K562 (cell line): Measurements from ENCODE around the gene ZDHHC16. TPM values are rescaled to one million over a fixed set of nuclear protein-coding genes. Genes with fewer than 3 reads are reported as not detected.

Source experiments
- ATAC-seq: fragments of 200-7000 bp; cut with Tn5 transposase; 3 replicates; pipeline ENCODE4 v1.9.1; 2020; ENCODE audit warnings: moderate library complexity
- BruUV-seq: library from RNA; stranded (reverse); fragments of 400-500 nt; replicated peaks from 2 replicates; lab custom pipeline; 2021; lab: Mats Ljungman, UMichigan
- CTCF ChIA-PET: fragments of 300-600 bp; formaldehyde crosslinking; extraction: SDS; loops from one replicate; lab custom pipeline; 2021; ENCODE audit warnings: low intra/inter-chr PET ratio; lab: Yijun Ruan, JAX
- POLR2A ChIA-PET: fragments of 300-600, 350-650 bp; sonication (Branson Sonifier 250); formaldehyde crosslinking; extraction: SDS; loops from one replicate; lab custom pipeline; 2021; ENCODE audit warnings: antibody characterized with exemption, inconsistent platforms; lab: Yijun Ruan, JAX
- DNase-seq, 4 experiments: peaks; one replicate each; pipeline versions ENCODE4 v3.0.0 to v3.0.0-alpha.2; 2011 to 2018; ENCODE audit warnings: low spot score in 3 of 4, mixed read lengths in 3 of 4; ENCODE audit errors: extremely low read depth in 1 of 4
- FAIRE-seq: peaks from 2 replicates; lab custom pipeline; 2011; peaks lifted over from hg19 to GRCh38; lab: Jason Lieb, UNC
- H2AFZ ChIP-seq: 2 replicates; pipeline ENCODE4 v1.6.0; 2011; ENCODE audit warnings: low read depth, low read length, control low read depth, inconsistent platforms
- H3K27ac ChIP-seq: fragments of 200-600 bp; 3 replicates; pipeline ENCODE4 v1.8.0; 2011; ENCODE audit warnings: low read depth, mild to moderate bottlenecking, control low read depth, inconsistent platforms, low read length, moderate library complexity, mixed read lengths; ENCODE audit errors: extremely low read depth
- H3K27me3 ChIP-seq, 2 experiments: fragments of 300-600 bp in 1 of 2; 2 replicates in 1 of 2; 3 replicates in 1 of 2; pipeline versions ENCODE4 v1.6.0 to v1.8.0; 2011; ENCODE audit warnings: inconsistent platforms in 2 of 2, low read length in 2 of 2, mild to moderate bottlenecking in 1 of 2, mixed read lengths in 1 of 2, moderate library complexity in 1 of 2; ENCODE audit not compliant: control insufficient read depth in 2 of 2, insufficient read depth in 2 of 2
- H3K36me3 ChIP-seq: fragments of 300-600 bp; 3 replicates; pipeline ENCODE4 v1.8.0; 2011; ENCODE audit warnings: mild to moderate bottlenecking, low read length, inconsistent platforms; ENCODE audit not compliant: control insufficient read depth, insufficient read depth
- H3K4me1 ChIP-seq, 2 experiments: fragments of 200-600 bp in 1 of 2; replicated peaks in 1 of 2; 2 replicates in 1 of 2; 3 replicates in 1 of 2; pipeline versions ENCODE4 v1.5.1 to v1.8.0; 2011; ENCODE audit warnings: inconsistent platforms in 2 of 2, low read length in 2 of 2, mild to moderate bottlenecking in 1 of 2, mixed read lengths in 1 of 2, moderate library complexity in 1 of 2; ENCODE audit not compliant: control insufficient read depth in 2 of 2, insufficient read depth in 2 of 2
- H3K4me2 ChIP-seq: 2 replicates; pipeline ENCODE4 v1.6.1; 2011; ENCODE audit warnings: low read length, control low read depth, inconsistent platforms, mixed read lengths; ENCODE audit not compliant: insufficient read depth
- H3K4me3 ChIP-seq: fragments of 200-600 bp; sonication (generic), shearing (Covaris generic); 2 replicates; pipeline ENCODE4 v1.5.1; 2016; ENCODE audit warnings: control low read depth, inconsistent platforms
- H3K79me2 ChIP-seq: fragments of 200-600 bp; 3 replicates; pipeline ENCODE4 v1.8.0; 2011; ENCODE audit warnings: low read length, inconsistent platforms; ENCODE audit not compliant: control insufficient read depth, insufficient read depth
- H3K9ac ChIP-seq, 2 experiments: 2 replicates each; pipeline versions ENCODE4 v1.6.0 to v1.6.1; 2011; ENCODE audit warnings: low read depth in 2 of 2, low read length in 2 of 2, control low read depth in 1 of 2, inconsistent platforms in 1 of 2, mild to moderate bottlenecking in 1 of 2, mixed read lengths in 1 of 2; ENCODE audit not compliant: insufficient read depth in 1 of 2
- H3K9me1 ChIP-seq: one replicate; pipeline ENCODE4 v1.6.0; 2011; ENCODE audit warnings: inconsistent platforms, mild to moderate bottlenecking, low read length, moderate library complexity; ENCODE audit not compliant: control insufficient read depth, insufficient read depth
- H3K9me3 ChIP-seq: replicated peaks from 2 replicates; pipeline ENCODE4 v1.5.1; 2011; ENCODE audit warnings: low read depth, low read length, inconsistent platforms; ENCODE audit not compliant: control insufficient read depth, insufficient read depth
- H4K20me1 ChIP-seq: replicated peaks from 2 replicates; pipeline ENCODE4 v1.6.1; 2011; ENCODE audit warnings: low read length, inconsistent platforms, mixed read lengths; ENCODE audit not compliant: control insufficient read depth, insufficient read depth
- CREB1 ChIP-seq, 2 experiments: sonication (generic) in 1 of 2; formaldehyde crosslinking in 1 of 2; IDR thresholded peaks; 2 replicates each; pipeline versions ENCODE4 v1.6.1 to v1.8.0; 2012 to 2022; ENCODE audit warnings: inconsistent platforms in 1 of 2, mild to moderate bottlenecking in 1 of 2, missing genetic modification reagents in 1 of 2, moderate library complexity in 1 of 2
- CREBBP ChIP-seq: IDR thresholded peaks from one replicate; pipeline ENCODE4 v1.6.1; 2012; ENCODE audit warnings: low read depth, mild to moderate bottlenecking, control low read depth, inconsistent platforms, low read length
- HDAC3 ChIP-seq: fragments of 450-650 bp; IDR thresholded peaks from 2 replicates; pipeline ENCODE4 v1.6.1; 2018; ENCODE audit warnings: borderline replicate concordance, mild to moderate bottlenecking, moderate library complexity; ENCODE audit not compliant: partially characterized antibody
- MEF2D ChIP-seq: conservative IDR thresholded peaks from 2 replicates; pipeline ENCODE4 v1.6.1; 2016; ENCODE audit warnings: low read depth, missing genetic modification characterization, missing compliant biosample characterization
- PCBP2 ChIP-seq: fragments of 200-400 bp; formaldehyde crosslinking; IDR thresholded peaks from 2 replicates; pipeline ENCODE4 v1.6.1; 2018; ENCODE audit warnings: low read length, low read depth, mild to moderate bottlenecking, moderate library complexity; ENCODE audit not compliant: poor library complexity, severe bottlenecking
- RNF2 ChIP-seq: sonication (generic); IDR thresholded peaks from 2 replicates; pipeline ENCODE4 v1.6.1; 2016
- ZNF121 ChIP-seq: sonication (generic); formaldehyde crosslinking; conservative IDR thresholded peaks from 2 replicates; pipeline ENCODE4 v1.8.0; 2022; ENCODE audit warnings: missing genetic modification reagents
- WGBS: fragments of 100-300 bp; shearing (Covaris generic); methylation state at CpG from one replicate; pipeline ENCODE4 v1.1.6; 2016; ENCODE audit warnings: low coverage, mixed read lengths; ENCODE audit not compliant: insufficient coverage; ENCODE audit errors: missing lambda C conversion rate; 5-methylcytosine and 5-hydroxymethylcytosine counted together
- in situ Hi-C: fragments of 300-500 bp; cut with MboI; formaldehyde crosslinking; loops from 4 replicates; pipeline ENCODE4 v1.15.0; 2018; ENCODE audit warnings: inconsistent platforms, mixed read lengths
- intact Hi-C: fragments of 100-400 bp; cut with micrococcal nuclease; formaldehyde crosslinking; loops from 2 replicates; pipeline ENCODE4 v1.14.2; 2022
- polyA plus RNA-seq, 8 experiments: library from polyadenylated mRNA; depleted of rRNA in 4 of 8; stranded (reverse) in 5 of 8; unstranded in 3 of 8; fragments of >200 nt; fragmentation: Nextera tagmentation in 2 of 8; fragmentation: Illumina TruSeq in 1 of 8; extraction: Ambion mirVana in 2 of 8; extraction: Trizol in 1 of 8; gene quantifications; 2 replicates each; pipeline versions ENCODE4 v1.2.1 to v1.2.3, GENCODE V29; 2011 to 2014; ENCODE audit warnings: inconsistent platforms in 1 of 8, missing spikeins in 1 of 8
- total RNA-seq, 7 experiments: library from RNA; depleted of rRNA in 6 of 7; stranded (reverse); fragments of >200 nt in 6 of 7; fragmentation: Illumina TruSeq in 2 of 7; extraction: Trizol in 2 of 7; gene quantifications; 2 replicates each; pipeline versions ENCODE4 v1.2.1 to v1.2.3, GENCODE V29; 2011 to 2021; ENCODE audit warnings: low replicate concordance in 1 of 7

The ZDHHC16 gene
- total and polyA plus RNA-seq, 9 of the 15 experiments (the other 6 are each of a cell fraction or from before 2014, with no cell fraction given) = 12.5 to 33.8 (median 21.3) TPM

GRCh38 chr10:97502916-97503315, 56.9 kb downstream of the ZDHHC16 start:
- Histone ChIP-seq H3K36me3 (no peaks in the 10 kb centered on the region), H3K4me1 (peaks cover 0 to 17% of the 10 kb centered on the region in 2 experiments; a peak in 3 of 5 replicates), H3K4me3 (no peak overlapping the region), H2AFZ (no peak overlapping the region), H4K20me1 (peaks cover 6% of the 10 kb centered on the region; the same call in 1 of the 2 replicates), H3K27me3 (peaks cover 6 to 26% of the 10 kb centered on the region in 2 experiments; a peak in 3 of 5 replicates), H3K9me3 (no peaks in the 10 kb centered on the region), H3K9ac (no peak overlapping the region), H3K27ac (no peak overlapping the region), H3K4me2 (no peak overlapping the region), H3K9me1 (no peaks in the 10 kb centered on the region), H3K79me2 (peaks cover 3% of the 10 kb centered on the region)
- in situ Hi-C loops (no loop called here), intact Hi-C loops (no loop called here)
- DNase-seq (no peak), ATAC-seq (no peak), FAIRE-seq (no peak)
- 14% methylated on average over 6 of the region's 6 CpGs for WGBS
- TF ChIP-seq MEF2D (no peak), PCBP2 (no peak), ZNF121 (peak; percentile 56; the same call in 1 of the 2 replicates), CREBBP (no peak), RNF2 (no peak), CREB1 (IDR thresholded peaks at IDR 0.05) (no peak), CREB1 (CRISPR knock-in tag; IDR thresholded peaks at IDR 0.05) (no peak), HDAC3 (no peak)
- ChIA-PET POLR2A (no interaction called here), CTCF (no interaction called here)
- BruUV-seq = no TSS peak
